ENCODE measurements around the gene CDH15. TPM values are rescaled to one million over a fixed set of nuclear protein-coding genes. Genes with fewer than 3 reads are reported as not detected.

Gene CDH15
- not detected in 2 replicates for total RNA-seq

GRCh38 chr16:89171216-89172170, at the start of gene CDH15:
Gene CDH15 (plus strand): TSS chr16:89171748. CDS start chr16:89171832, 84 bp downstream.
- intact Hi-C loops (cut with micrococcal nuclease): loop anchor here (1.0 to 2.0 kb wide), 11 partner anchors 16 to 719 kb away; partner anchors contain the start of gene TRAPPC2L

- intact Hi-C loops (cut with micrococcal nuclease): no loop called here
Observed at GRCh38 chr16:89122322-89122851, 49.2 kb upstream of the CDH15 start.

- intact Hi-C loops (cut with micrococcal nuclease): no loop called here
Observed at GRCh38 chr16:89123001-89123830, 48.3 kb upstream of the CDH15 start.

- intact Hi-C loops (cut with micrococcal nuclease): no loop called here
Observed at GRCh38 chr16:89123831-89124100, 47.8 kb upstream of the CDH15 start.

- intact Hi-C loops (cut with micrococcal nuclease): no loop called here
Observed at GRCh38 chr16:89129378-89129777, 42.2 kb upstream of the CDH15 start.

GRCh38 chr16:89130448-89130847, 41.1 kb upstream of the CDH15 start:
- intact Hi-C loops (cut with micrococcal nuclease): no loop called here

GRCh38 chr16:89131783-89132182, 39.8 kb upstream of the CDH15 start:
- intact Hi-C loops (cut with micrococcal nuclease): no loop called here

GRCh38 chr16:89132194-89133005, 39.1 kb upstream of the CDH15 start:
- intact Hi-C loops (cut with micrococcal nuclease): no loop called here

GRCh38 chr16:89133457-89134127, 38.0 kb upstream of the CDH15 start:
- intact Hi-C loops (cut with micrococcal nuclease): no loop called here

GRCh38 chr16:89134269-89134668, 37.3 kb upstream of the CDH15 start:
- intact Hi-C loops (cut with micrococcal nuclease): no loop called here

GRCh38 chr16:89135166-89135565, 36.4 kb upstream of the CDH15 start:
- intact Hi-C loops (cut with micrococcal nuclease): no loop called here

GRCh38 chr16:89135971-89136765, 35.4 kb upstream of the CDH15 start:
- intact Hi-C loops (cut with micrococcal nuclease): no loop called here

- intact Hi-C loops (cut with micrococcal nuclease): no loop called here
Observed at GRCh38 chr16:89136931-89137330, 34.6 kb upstream of the CDH15 start.

- intact Hi-C loops (cut with micrococcal nuclease): no loop called here
Observed at GRCh38 chr16:89137666-89138512, 33.7 kb upstream of the CDH15 start.

GRCh38 chr16:89138513-89138795, 33.1 kb upstream of the CDH15 start:
- intact Hi-C loops (cut with micrococcal nuclease): no loop called here

- intact Hi-C loops (cut with micrococcal nuclease): no loop called here
Observed at GRCh38 chr16:89138843-89139520, 32.6 kb upstream of the CDH15 start.

GRCh38 chr16:89139907-89140361, 31.6 kb upstream of the CDH15 start:
- intact Hi-C loops (cut with micrococcal nuclease): no loop called here

GRCh38 chr16:89140401-89140800, 31.1 kb upstream of the CDH15 start:
- intact Hi-C loops (cut with micrococcal nuclease): no loop called here
